OCI-LY3 (cell line): ENCODE measurements around the gene TEPSIN.

Experiments used
- EZH2phosphoT487 ChIP-seq: fragments of 200-600 bp; shearing (Covaris generic); IDR thresholded peaks from 2 replicates; pipeline ENCODE4 v1.6.1; 2018; ENCODE audit warnings: antibody characterized with exemption, mixed run types, low read depth
- TF ChIP-seq, protein P1 (sequence below): fragments of 200-600, 300-600 bp; sonication (generic); IDR thresholded peaks from 2 replicates; pipeline ENCODE4 v1.5.1; 2014; ENCODE audit warnings: antibody characterized with exemption, low read length, low read depth

DNA sequence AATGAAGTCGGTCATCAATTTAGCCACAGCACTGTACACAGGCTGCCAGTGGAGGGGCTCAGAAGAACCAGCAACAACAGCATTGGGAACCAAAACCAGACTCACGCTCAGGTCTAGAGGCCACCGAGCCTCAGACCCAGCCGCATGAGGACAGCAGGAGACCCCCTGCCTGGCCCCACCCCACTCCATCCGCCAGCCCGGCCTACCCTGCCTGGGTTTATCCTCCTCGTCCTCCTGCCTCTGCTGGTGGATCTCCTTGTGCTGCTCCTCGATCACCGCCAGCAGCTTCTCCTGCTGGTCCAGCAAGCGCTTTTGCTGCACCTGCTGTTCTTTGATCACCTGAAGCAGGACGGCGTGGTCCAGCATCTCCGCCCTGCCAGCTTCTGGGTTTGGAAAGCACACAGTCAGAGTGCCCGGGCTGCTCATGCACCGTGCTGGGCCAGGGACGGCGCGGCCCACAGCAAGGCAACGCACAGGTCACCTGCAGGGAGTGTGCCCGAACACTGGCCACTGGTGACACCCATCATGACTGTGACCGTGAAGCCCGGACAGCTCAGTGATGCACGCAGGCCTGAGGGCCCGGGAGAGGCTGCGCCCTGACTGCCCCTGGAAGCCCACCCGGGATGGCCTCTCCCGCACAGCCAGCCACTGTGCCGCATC lies 8.0 kb upstream of the TEPSIN start:
- TF ChIP-seq, protein P1, sequence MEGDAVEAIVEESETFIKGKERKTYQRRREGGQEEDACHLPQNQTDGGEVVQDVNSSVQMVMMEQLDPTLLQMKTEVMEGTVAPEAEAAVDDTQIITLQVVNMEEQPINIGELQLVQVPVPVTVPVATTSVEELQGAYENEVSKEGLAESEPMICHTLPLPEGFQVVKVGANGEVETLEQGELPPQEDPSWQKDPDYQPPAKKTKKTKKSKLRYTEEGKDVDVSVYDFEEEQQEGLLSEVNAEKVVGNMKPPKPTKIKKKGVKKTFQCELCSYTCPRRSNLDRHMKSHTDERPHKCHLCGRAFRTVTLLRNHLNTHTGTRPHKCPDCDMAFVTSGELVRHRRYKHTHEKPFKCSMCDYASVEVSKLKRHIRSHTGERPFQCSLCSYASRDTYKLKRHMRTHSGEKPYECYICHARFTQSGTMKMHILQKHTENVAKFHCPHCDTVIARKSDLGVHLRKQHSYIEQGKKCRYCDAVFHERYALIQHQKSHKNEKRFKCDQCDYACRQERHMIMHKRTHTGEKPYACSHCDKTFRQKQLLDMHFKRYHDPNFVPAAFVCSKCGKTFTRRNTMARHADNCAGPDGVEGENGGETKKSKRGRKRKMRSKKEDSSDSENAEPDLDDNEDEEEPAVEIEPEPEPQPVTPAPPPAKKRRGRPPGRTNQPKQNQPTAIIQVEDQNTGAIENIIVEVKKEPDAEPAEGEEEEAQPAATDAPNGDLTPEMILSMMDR: no peak
- no peak for TF ChIP-seq EZH2phosphoT487
